GM18907 (cell line): ENCODE measurements around the gene HIF3A.

Experiments used
- ATAC-seq: cut with Tn5 transposase; IDR thresholded peaks from one replicate; pipeline ENCODE4 v1.9.1; 2021; ENCODE audit warnings: mild to moderate bottlenecking, moderate library complexity; ENCODE audit not compliant: unreplicated experiment

The HIF3A gene

DNA sequence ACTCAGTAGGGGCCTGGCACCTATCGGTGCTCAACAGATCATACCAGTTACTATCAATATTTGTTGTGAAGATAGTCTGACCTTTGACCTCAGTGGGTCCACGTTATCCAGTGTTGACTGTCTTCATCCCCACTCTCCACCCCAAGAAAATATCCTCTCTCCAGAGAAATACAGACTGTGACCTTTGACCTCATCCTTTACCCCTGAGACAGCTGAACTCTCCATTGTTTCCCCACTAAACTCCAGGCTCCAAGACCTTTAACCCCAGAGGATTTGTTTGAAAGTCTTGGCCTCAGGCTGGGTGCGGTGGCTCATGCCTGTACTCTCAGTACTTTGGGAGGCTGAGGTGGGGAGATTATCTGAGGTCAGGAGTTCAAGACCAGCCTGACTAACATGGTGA is 27.4 kb downstream of the HIF3A start:
- no peak for ATAC-seq

DNA sequence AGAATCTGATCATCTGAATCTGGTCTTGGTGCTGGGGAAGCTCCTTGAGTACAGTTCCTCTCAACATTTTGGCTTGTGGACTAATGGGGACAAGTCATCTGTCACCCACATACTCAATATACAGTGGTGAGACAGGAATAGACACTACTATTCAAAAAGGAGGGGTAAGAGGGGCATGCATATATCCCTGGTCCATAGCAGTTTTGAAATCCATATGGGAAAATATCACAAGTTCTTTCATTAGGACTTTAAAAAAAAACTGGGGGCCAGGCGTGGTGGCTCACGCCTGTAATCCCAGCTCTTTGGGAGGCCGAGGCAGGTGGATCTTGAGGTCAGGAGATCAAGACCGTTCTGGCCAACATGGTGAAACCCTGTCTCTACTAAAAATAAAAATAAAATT is 29.8 kb downstream of the HIF3A start:
- ATAC-seq, result no peak

- no peak for ATAC-seq
Measured at GRCh38 chr19:46328079-46328478, 31.2 kb downstream of the HIF3A start.

GRCh38 chr19:46330319-46330918 is 33.6 kb downstream of the HIF3A start:
- ATAC-seq, result no peak

- no peak for ATAC-seq
Measured at GRCh38 chr19:46337487-46337886, 40.6 kb downstream of the HIF3A start.

DNA sequence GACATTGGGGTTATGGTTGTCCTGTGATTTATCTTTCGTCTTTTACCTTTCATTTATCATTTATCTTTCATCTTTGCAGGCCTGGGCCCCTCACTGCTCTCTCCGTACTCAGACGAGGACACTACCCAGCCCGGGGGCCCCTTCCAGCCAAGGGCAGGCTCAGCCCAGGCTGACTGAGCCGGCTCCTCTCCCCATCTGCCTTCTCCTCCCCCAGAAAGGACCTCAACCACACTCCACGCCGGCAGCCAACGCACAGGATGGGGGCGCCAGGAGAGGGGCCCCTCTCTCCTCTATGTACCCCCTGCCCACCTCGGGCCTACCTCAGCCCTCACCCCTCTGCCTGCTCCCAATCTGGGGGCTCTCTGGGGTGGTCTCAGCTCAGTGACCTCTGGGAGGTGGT is 42.6 kb downstream of the HIF3A start:
- ATAC-seq, result no peak

GRCh38 chr19:46340051-46340659 is 43.3 kb downstream of the HIF3A start:
- ATAC-seq, result no peak

DNA sequence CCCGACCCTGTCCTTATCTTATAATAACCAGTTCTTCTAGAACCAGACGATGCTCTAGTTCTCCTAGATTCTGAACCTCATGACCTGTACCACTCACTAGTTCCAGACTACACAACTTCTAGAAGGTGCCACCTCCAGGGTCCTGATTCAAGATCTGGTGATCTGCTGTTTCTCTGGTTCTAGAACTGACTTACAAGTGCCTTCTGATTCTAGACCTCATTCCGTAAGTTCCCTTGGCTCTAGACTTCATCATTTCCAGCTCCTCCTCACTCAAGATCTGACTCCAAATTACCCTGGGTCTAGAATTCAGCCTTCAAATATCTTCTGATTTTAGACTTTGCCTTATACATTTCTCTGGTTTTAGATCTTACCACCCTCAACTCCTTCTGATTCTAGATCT is 45.1 kb downstream of the HIF3A start:
- no peak for ATAC-seq

DNA sequence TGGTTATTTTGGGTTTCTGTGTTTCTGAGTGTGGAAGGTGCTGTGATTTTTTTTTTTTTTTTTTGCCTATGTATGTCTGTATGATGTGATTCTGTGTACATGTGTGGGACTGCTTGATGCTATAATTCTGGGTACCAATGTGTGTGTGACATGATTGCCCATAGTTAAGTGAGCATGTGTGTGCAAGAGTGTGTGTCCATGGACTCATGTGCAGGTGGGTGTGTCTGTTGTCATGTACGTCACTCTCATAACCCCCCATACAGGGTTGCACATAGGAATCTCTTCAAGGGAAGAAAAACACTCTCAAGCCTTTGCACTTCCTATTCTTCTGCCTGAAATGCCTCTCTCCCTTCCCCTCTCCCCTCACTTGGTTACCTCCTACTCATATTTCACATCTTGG is 47.5 kb downstream of the HIF3A start:
- no peak for ATAC-seq

- no peak for ATAC-seq
Measured at GRCh38 chr19:46345157-46345556, 48.3 kb downstream of the HIF3A start.

DNA sequence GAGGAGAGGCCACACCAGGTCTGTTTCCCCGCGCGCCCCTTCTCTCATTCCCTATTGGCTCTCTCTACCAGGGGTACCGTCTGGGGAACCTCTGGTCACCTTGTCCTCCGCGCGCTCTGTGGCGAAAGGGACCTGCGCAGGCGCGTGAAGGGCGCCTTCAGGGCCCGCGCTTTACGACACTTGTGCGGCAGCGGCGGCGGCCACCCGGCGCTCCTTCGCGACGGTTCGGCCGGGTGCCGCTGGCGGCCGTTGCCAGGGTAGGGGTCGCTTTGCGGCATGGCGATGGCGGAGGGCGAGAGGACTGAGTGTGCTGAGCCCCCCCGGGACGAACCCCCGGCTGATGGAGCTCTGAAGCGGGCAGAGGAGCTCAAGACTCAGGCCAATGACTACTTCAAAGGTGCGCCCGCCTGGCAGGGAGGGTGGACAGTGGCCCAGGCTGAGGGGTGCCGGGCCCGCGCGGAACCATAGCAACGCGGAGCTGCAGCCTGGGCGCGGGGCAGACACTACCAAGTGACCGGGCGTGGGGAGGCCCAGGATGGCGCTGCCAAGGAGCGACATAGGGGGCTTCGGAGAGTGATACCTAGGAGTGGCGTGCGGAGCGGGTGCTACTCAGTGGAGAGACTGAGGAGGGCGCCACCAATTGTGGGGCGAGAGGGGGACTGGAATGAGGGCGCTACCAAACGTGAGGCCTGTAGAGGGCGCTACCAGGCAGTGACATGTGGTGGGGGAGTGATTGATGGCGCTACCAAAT is 50.2 kb downstream of the HIF3A start, which contains the start of gene PPP5C:
Gene PPP5C (plus strand): TSS at position 267 of the 751 bp plus-strand sequence. CDS start 10 bp downstream, at position 277.
- peak; percentile 56 for ATAC-seq

DNA sequence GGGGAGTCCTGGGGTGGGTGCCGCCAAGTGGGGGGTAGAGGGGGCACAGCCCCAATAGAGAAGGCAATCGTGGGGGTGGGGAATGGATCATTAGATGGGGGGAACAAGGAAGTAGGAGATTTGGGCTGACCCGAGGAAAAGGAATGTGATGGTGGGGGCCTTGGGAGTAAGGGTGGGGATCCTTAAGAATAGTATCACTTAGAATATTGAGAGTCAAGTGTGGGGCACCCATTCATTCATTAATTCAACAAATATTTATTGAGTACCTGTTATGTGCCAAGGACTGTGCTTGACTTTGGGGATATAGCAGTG is 50.7 kb downstream of the HIF3A start:
- no peak for ATAC-seq

DNA sequence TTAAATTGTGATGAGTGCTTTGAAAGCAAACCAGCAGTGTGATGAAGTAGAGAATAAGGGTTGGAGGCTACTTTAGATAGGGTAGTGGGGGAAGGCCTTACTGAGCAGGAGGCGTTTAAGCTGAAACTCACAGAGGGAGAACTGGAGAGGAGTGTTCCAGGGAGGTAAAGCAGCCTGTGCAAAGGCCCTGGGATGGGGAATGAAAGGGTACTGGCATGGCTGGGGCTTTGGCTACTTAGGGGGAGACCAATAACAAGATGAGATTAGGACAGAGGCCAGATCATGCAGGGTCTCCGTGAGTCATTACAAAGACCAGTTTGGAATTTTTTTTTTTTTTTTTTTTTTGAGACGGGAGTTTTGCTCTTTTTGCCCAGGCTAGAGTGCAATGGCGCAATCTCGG is 51.1 kb downstream of the HIF3A start:
- no peak for ATAC-seq

DNA sequence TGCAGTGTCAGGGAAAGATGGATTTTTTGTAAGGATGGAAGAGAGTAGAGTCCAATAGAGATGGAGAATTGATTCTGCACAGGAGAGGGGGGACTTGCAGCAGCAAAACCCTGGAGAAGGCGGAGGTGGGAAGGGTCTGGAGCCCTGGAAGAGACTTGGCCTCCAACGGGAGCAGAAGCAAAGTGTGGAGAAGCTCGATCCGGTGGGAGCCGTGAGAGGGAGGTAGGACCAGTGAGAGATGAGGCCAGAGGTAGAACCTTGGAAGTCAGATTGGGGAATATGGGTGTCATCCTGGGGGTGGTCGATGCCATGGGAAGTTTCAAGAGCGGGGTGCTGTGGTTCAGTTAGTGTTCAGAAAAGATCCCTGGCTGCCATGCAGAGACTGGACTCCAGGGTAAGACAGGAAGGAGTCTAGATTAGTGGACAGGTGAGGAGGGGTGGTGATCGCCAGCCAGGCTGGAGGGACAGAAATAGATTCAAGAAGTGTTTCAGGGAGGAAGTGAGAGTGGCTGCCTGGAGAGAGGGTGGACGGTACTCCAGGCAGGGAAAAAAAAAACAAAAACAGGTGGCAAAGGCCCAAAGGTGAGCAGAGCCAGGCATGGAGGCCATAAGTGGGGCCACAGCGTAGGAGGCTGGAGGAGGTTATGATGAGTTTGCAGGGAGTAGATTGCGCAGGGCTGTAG is 52.6 kb downstream of the HIF3A start:
- ATAC-seq, result no peak

- no peak for ATAC-seq
Measured at GRCh38 chr19:46350029-46350757, 53.4 kb downstream of the HIF3A start.

GRCh38 chr19:46350758-46351159 is 53.9 kb downstream of the HIF3A start:
- ATAC-seq, result no peak

GRCh38 chr19:46351241-46352041 is 54.6 kb downstream of the HIF3A start:
- no peak for ATAC-seq

DNA sequence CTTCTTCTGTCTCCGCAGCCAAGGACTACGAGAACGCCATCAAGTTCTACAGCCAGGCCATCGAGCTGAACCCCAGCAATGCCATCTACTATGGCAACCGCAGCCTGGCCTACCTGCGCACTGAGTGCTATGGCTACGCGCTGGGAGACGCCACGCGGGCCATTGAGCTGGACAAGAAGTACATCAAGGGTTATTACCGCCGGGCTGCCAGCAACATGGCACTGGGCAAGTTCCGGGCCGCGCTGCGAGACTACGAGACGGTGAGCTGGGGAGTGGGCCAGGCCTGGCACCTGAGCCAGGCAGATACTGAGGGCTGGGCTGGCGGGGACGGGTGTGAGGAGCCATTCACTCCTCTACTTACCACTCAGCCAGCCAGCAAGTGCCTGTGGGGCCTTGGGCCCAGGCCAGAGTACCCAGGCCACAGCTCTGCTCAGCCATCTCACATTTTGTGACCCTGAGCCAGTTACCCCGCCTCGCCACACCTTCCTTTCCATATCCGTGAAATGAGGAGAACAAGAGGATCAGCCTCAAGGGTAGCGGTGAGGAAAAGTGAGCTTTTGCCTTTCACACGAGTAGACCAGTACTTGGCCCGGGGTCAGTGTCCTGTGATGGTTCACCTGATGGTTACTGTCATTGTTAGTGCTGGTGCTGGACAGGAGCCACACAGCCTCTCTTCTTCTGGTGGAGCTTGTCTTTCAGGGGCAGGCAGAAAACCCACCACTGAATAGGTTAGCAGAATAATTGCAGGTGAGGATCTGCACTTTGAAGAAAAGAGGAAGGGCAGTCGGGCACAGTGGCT is 57.1 kb downstream of the HIF3A start:
- ATAC-seq, result no peak
